ENCODE results near the gene SEMA3C.
A peak's percentile ranks its signal among the peaks of the same experiment; 100 is the strongest.

SEMA3C gene

DNA sequence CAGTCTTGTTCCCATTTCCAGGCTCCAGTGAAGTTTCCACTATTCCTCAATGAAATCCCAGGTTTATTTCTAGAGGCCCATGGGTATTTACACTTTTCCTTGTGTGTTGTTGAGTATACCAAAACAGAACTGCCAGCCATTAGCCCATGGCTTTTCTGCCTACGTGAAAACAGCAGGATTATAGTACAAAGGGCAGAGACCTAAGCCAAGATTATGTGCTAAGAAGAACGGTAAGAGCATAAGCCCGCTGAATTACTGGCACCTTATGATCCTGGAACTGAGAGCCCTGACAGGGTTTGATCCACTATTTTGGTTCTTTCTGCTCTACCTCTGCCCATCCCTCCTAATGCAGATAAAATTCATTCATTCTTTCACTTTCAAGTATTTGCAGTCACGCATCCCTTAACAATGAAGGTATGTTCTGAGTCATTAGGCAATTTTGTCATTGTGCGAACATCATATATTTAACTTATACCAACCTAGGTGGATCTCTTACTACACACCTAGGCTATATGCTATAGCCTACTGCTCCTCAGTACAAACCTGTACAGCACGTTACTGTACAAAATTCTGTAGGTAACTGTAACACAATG, 16.0 kb downstream of the SEMA3C start:
- DNase-seq (ENCODE audit: low read depth): peak; percentile 69
- H3K4me3 ChIP-seq (ENCODE audit: low read length): no peak overlapping the region
- no peak for TF ChIP-seq CTCF (IDR thresholded peaks at IDR 0.05; ENCODE audit: insufficient read depth, low read depth, low read length, missing control alignments)

DNA sequence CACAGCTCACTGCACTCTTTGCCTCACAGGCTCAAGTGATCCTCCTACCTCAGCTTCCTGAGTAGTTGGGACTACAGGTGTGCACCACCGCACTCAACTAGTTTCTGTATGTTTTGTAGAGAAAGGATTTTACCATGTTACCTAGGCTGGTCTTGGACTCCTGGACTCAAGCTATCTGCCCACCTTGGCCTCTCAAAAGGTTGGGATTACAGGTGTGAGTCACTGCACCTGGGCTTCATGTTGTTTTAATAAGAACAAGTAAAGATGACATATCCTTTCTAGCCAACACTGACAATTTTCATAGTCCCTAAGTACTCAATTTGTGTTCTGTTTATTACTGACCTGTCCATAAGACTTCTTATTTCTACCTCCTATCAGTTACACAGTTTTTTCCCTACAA, 16.8 kb downstream of the SEMA3C start:
- peak; percentile 44 for DNase-seq (ENCODE audit: low read depth)
- no peak for TF ChIP-seq CTCF (IDR thresholded peaks at IDR 0.05; ENCODE audit: insufficient read depth, low read depth, low read length, missing control alignments)

DNA sequence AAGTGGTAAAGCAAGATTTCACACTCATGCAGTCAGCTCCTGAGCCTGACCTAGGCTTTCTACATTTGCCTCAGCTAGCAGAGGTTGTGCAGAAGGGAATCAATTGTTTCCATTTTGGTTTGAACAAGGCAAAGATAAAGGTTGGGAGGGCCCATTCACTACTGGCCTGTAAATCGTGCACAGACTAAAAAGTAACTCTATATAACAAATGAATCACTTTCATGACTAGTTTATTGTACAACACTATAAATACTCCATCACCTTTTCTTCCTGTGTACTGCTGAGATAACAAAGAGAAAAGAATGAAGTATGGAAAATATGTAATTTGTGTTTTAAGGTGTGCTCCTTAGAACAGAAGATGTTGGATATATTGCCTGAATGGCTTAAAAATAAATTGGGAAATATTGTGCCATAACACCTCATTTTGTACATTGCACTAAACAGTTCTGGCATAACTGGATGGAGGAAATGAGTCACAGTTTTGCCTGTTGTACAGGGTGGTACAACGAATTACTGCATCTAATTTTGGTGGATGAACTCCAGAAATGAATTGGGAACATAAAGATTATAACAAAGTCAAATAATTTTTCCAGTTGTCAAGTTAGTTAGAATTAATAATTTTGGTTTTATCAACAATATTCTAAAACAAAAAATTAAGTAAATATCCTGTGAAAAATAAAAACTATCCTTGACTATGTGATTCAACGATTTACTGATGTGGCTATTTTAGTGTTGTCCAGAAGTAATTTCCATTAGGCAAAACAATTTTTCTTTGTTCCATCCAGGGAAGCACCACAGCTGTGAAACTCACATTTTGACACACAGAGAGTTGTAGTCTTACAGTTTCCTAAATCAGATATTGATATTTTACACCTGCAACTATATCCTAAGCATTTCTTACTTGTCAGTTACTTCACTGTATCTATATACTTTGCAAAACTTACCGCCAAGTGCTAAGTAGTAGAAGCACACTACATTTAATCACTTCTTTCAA, 18.0 kb downstream of the SEMA3C start:
- no peak for TF ChIP-seq CTCF (IDR thresholded peaks at IDR 0.05; ENCODE audit: insufficient read depth, low read depth, low read length, missing control alignments)
- H3K4me3 ChIP-seq (ENCODE audit: low read length): no peak overlapping the region
- DNase-seq (ENCODE audit: low read depth): peak; percentile 76

More for the DNA sequence above, 16.8 kb downstream of the SEMA3C start:
- no peak overlapping the region for H3K4me3 ChIP-seq (ENCODE audit: low read length)

- no peak overlapping the region for H3K4me3 ChIP-seq (ENCODE audit: low read length)
- TF ChIP-seq CTCF (IDR thresholded peaks at IDR 0.05; ENCODE audit: insufficient read depth, low read depth, low read length, missing control alignments): no peak
- no peak for DNase-seq (ENCODE audit: low read depth)
These were observed 21.8 kb downstream of the SEMA3C start for GRCh38 chr7:80896906-80897598.

- no peak overlapping the region for H3K4me3 ChIP-seq (ENCODE audit: low read length)
- DNase-seq (ENCODE audit: low read depth): no peak
- TF ChIP-seq CTCF (IDR thresholded peaks at IDR 0.05; ENCODE audit: insufficient read depth, low read depth, low read length, missing control alignments): no peak
These were observed 23.8 kb downstream of the SEMA3C start for GRCh38 chr7:80895056-80895455.

- TF ChIP-seq CTCF (IDR thresholded peaks at IDR 0.05; ENCODE audit: insufficient read depth, low read depth, low read length, missing control alignments): no peak
- no peak overlapping the region for H3K4me3 ChIP-seq (ENCODE audit: low read length)
- no peak for DNase-seq (ENCODE audit: low read depth)
These were observed 27.6 kb downstream of the SEMA3C start for GRCh38 chr7:80891259-80891544.
